ENCODE measurements around the gene TNFRSF13B.
"Not testable (repeated sequence)": the region's sequence is repeated elsewhere in the genome, so short reads cannot be mapped to it uniquely, and the experiment has no call there.

- TF ChIP-seq, protein P1, sequence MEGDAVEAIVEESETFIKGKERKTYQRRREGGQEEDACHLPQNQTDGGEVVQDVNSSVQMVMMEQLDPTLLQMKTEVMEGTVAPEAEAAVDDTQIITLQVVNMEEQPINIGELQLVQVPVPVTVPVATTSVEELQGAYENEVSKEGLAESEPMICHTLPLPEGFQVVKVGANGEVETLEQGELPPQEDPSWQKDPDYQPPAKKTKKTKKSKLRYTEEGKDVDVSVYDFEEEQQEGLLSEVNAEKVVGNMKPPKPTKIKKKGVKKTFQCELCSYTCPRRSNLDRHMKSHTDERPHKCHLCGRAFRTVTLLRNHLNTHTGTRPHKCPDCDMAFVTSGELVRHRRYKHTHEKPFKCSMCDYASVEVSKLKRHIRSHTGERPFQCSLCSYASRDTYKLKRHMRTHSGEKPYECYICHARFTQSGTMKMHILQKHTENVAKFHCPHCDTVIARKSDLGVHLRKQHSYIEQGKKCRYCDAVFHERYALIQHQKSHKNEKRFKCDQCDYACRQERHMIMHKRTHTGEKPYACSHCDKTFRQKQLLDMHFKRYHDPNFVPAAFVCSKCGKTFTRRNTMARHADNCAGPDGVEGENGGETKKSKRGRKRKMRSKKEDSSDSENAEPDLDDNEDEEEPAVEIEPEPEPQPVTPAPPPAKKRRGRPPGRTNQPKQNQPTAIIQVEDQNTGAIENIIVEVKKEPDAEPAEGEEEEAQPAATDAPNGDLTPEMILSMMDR (optimal IDR thresholded peaks at IDR 0.05 in 1 of 3, IDR thresholded peaks at IDR 0.05 in 1 of 3, conservative IDR thresholded peaks at IDR 0.05 in 1 of 3; ENCODE audit: extremely low read depth in 1 of 3, insufficient read depth in 2 of 3, low read length in 3 of 3): not testable (repeated sequence)
- not testable (repeated sequence) for TF ChIP-seq EZH2 (IDR thresholded peaks at IDR 0.05; ENCODE audit: low read length)
These were observed 33.2 kb upstream of the TNFRSF13B start for GRCh38 chr17:17004997-17005614.
